ENCODE data around the gene SARNP. TPM values are rescaled to one million over a fixed set of nuclear protein-coding genes. Genes with fewer than 3 reads are reported as not detected.
"Not testable (repeated sequence)": the region's sequence is repeated elsewhere in the genome, so short reads cannot be mapped to it uniquely, and the experiment has no call there.

Gene SARNP
- total RNA-seq, 2 donors from 2014 or later: 39.1 to 49.2 TPM

DNA sequence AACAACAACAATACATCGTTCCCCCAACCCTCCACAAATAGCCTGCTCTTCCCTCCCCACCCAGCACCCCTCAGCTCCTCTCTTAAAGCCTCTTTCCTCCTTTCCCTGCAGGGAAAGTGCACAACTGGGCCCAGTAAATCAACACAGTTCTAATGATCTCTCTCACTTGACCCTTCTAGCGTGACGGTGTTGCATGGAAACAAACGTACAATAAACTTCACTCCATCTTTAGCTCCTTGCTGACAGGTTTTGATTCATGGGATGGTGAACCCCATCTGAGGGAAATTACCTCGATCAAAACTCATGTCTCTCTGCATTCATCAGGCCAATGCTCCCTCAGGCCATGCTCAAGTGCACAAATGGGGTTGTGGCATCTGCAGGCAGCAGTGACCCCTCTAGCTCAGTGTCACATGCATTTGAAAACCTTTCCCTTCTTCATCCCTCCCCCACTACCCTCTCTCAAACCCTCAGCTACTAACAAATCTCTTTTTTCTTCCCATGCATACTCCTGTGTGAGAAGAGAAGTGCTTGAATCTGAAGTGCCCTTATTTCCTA, 51.7 kb downstream of the SARNP start:
- H3K9me3 ChIP-seq: no peaks in the 10 kb centered on the region
- H3K27ac ChIP-seq: no peak overlapping the region
- H3K4me3 ChIP-seq: no peak overlapping the region
- TF ChIP-seq, protein P1, sequence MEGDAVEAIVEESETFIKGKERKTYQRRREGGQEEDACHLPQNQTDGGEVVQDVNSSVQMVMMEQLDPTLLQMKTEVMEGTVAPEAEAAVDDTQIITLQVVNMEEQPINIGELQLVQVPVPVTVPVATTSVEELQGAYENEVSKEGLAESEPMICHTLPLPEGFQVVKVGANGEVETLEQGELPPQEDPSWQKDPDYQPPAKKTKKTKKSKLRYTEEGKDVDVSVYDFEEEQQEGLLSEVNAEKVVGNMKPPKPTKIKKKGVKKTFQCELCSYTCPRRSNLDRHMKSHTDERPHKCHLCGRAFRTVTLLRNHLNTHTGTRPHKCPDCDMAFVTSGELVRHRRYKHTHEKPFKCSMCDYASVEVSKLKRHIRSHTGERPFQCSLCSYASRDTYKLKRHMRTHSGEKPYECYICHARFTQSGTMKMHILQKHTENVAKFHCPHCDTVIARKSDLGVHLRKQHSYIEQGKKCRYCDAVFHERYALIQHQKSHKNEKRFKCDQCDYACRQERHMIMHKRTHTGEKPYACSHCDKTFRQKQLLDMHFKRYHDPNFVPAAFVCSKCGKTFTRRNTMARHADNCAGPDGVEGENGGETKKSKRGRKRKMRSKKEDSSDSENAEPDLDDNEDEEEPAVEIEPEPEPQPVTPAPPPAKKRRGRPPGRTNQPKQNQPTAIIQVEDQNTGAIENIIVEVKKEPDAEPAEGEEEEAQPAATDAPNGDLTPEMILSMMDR (IDR thresholded peaks at IDR 0.05): no peak
- H3K4me1 ChIP-seq (ENCODE audit: control insufficient read depth in 1 of 2, low read depth in 2 of 2): no peaks in the 10 kb centered on the region
- ATAC-seq (ENCODE audit: insufficient number of reproducible peaks, low FRiP score, low read depth) (no peak), DNase-seq (ENCODE audit: low spot score) (no peak)
- no peaks in the 10 kb centered on the region for H3K27me3 ChIP-seq (replicated peaks; ENCODE audit: insufficient read depth)
- peaks cover 6% of the 10 kb centered on the region for H3K36me3 ChIP-seq

DNA sequence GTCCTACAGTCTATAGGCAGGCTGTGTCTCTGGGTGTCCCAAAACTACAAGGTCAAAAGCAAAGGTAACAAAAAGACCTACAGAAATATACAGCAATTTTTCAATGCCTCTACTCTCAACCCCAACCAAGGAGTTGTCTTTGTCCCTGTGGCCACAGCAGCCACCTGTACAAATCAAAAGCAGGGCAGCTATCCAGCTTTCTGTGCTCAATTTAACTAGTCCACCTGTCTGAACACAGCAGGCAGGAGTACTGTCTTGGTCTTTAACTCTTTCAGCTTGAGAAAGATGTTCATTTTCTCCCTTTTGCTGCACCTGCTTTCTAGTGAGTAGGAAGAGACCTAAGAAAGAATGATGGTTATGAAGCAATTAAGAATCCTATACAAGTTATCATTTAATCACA, 54.9 kb downstream of the SARNP start:
- Histone ChIP-seq H3K27ac (no peak overlapping the region), H3K27me3 (replicated peaks; ENCODE audit: insufficient read depth) (no peaks in the 10 kb centered on the region), H3K4me3 (no peak overlapping the region), H3K9me3 (no peaks in the 10 kb centered on the region), H3K4me1 (ENCODE audit: control insufficient read depth in 1 of 2, low read depth in 2 of 2) (no peaks in the 10 kb centered on the region), H3K36me3 (peaks cover 20% of the 10 kb centered on the region)
- TF ChIP-seq, protein P1 (IDR thresholded peaks at IDR 0.05): no peak
- ATAC-seq (ENCODE audit: insufficient number of reproducible peaks, low FRiP score, low read depth): no peak
- DNase-seq (ENCODE audit: low spot score): no peak

- H3K4me3 ChIP-seq: no peak overlapping the region
- H3K9me3 ChIP-seq: no peaks in the 10 kb centered on the region
- TF ChIP-seq, protein P1 (IDR thresholded peaks at IDR 0.05): no peak
- no peak overlapping the region for H3K27ac ChIP-seq
- H3K36me3 ChIP-seq: peaks cover 32% of the 10 kb centered on the region
- no peaks in the 10 kb centered on the region for H3K4me1 ChIP-seq (ENCODE audit: control insufficient read depth in 1 of 2, low read depth in 2 of 2)
- no peak for ATAC-seq (ENCODE audit: insufficient number of reproducible peaks, low FRiP score, low read depth)
- H3K27me3 ChIP-seq (replicated peaks; ENCODE audit: insufficient read depth): no peaks in the 10 kb centered on the region
- no peak for DNase-seq (ENCODE audit: low spot score)
Observed at GRCh38 chr12:55760663-55761062, 56.9 kb downstream of the SARNP start.

DNA sequence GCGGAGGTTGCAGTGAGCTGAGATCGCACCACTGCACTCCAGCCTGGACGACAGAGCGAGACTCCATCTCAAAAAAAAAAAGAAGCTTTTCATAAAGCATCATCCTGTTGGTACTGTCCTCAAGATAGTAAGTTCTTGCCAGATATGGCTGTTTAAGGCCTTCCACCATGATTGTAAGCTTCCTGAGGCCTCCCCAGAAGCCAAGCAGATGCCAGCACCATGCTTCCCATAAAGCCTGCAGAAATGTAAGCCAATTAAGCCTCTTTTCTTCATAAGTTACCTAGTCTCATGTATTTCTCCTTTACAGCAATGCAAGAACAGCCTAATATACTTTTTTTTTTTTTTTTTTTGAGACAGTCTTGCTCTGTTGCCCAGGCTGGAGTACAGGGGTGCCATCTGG, 58.9 kb downstream of the SARNP start:
- H3K36me3 ChIP-seq: peaks cover 43% of the 10 kb centered on the region
- H3K9me3 ChIP-seq; ATAC-seq (ENCODE audit: insufficient number of reproducible peaks, low FRiP score, low read depth); DNase-seq (ENCODE audit: low spot score); H3K4me1 ChIP-seq (ENCODE audit: control insufficient read depth in 1 of 2, low read depth in 2 of 2); H3K4me3 ChIP-seq; H3K27ac ChIP-seq; H3K27me3 ChIP-seq (replicated peaks; ENCODE audit: insufficient read depth): not testable (repeated sequence)

DNA sequence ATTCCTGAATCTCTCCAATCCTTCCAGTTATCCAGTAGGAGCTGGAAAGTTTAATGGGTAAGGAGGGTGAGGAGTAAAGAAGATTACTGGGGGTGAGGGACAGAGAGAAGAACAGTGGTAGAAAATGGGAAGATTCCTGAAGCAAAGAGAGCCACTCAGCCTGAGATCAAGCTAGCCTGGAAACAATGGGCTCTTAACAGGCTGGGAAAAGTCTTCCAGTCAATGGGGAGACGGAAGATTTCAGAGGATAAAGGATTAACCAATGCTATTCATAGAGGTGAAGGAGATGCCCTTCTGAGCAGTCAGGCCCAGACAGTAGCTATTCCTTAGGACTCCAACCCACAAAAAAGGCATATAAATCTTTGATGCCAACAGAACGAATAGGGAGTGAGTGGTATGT, 59.8 kb downstream of the SARNP start:
- H3K4me3 ChIP-seq: no peak overlapping the region
- peaks cover 51% of the 10 kb centered on the region for H3K36me3 ChIP-seq
- no peak for ATAC-seq (ENCODE audit: insufficient number of reproducible peaks, low FRiP score, low read depth)
- H3K9me3 ChIP-seq: no peaks in the 10 kb centered on the region
- H3K27ac ChIP-seq: no peak overlapping the region
- no peak for DNase-seq (ENCODE audit: low spot score)
- H3K27me3 ChIP-seq (replicated peaks; ENCODE audit: insufficient read depth): no peaks in the 10 kb centered on the region
- H3K4me1 ChIP-seq (ENCODE audit: control insufficient read depth in 1 of 2, low read depth in 2 of 2): no peaks in the 10 kb centered on the region
- TF ChIP-seq, protein P1 (IDR thresholded peaks at IDR 0.05): no peak

DNA sequence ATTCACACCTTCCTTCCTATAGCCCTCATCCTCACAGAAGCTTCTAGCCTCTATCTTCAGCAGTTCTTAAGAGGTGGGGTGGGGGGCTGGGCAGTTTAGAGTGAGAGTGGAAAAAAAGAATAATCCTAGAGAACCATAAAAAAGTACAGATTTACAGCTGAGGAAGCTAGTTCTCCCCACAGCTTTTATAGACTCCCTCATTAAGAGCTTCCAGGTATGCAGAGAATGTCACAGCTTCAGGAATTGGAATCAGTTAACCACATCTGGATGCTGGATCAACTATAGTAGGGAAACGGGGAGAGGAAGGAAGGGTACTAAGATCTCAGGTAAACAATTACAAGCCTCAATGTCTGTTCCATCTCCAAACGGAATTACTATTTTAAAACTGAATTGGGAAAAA, 62.3 kb downstream of the SARNP start:
- Histone ChIP-seq H3K36me3 (peaks cover 70% of the 10 kb centered on the region), H3K27ac (no peak overlapping the region), H3K4me1 (ENCODE audit: control insufficient read depth in 1 of 2, low read depth in 2 of 2) (no peaks in the 10 kb centered on the region), H3K9me3 (no peaks in the 10 kb centered on the region), H3K27me3 (replicated peaks; ENCODE audit: insufficient read depth) (no peaks in the 10 kb centered on the region), H3K4me3 (no peak overlapping the region)
- TF ChIP-seq, protein P1 (IDR thresholded peaks at IDR 0.05): no peak
- ATAC-seq (ENCODE audit: insufficient number of reproducible peaks, low FRiP score, low read depth) (no peak), DNase-seq (ENCODE audit: low spot score) (no peak)
